ENCODE measurements around the gene SLC1A5.

- no peak for TF ChIP-seq EZH2 (IDR thresholded peaks at IDR 0.05)
- TF ChIP-seq CTCF (IDR thresholded peaks at IDR 0.05), result no peak
- TF ChIP-seq EZH2phosphoT487 (IDR thresholded peaks at IDR 0.05), result no peak
These were observed 61.8 kb downstream of the SLC1A5 start for GRCh38 chr19:46726551-46726950.

All from neural progenitor cell (in vitro differentiated cells).